Mesodermal cell (in vitro differentiated cells): ENCODE results near the gene PIP5K1C.

Experiments
- H3K27ac ChIP-seq: 2 replicates; pipeline ENCODE4 v1.7.0; 2013; ENCODE audit warnings: mild to moderate bottlenecking, low read depth, low read length, moderate library complexity; ENCODE audit not compliant: severe bottlenecking
- H3K36me3 ChIP-seq: 2 replicates; pipeline ENCODE4 v1.7.1; 2013; ENCODE audit warnings: mild to moderate bottlenecking, low read length, moderate library complexity; ENCODE audit not compliant: control insufficient read depth, insufficient read depth
- H3K4me1 ChIP-seq: one replicate; pipeline ENCODE4 v1.7.1; 2013; ENCODE audit warnings: mild to moderate bottlenecking, low read length; ENCODE audit not compliant: insufficient read depth, control insufficient read depth, poor library complexity, severe bottlenecking
- H3K4me3 ChIP-seq: 2 replicates; pipeline ENCODE4 v1.7.0; 2013; ENCODE audit warnings: low read length, control low read depth, mild to moderate bottlenecking; ENCODE audit not compliant: insufficient read depth, poor library complexity, severe bottlenecking; ENCODE audit errors: extremely low read depth
- H3K9me3 ChIP-seq: 2 replicates; pipeline ENCODE4 v1.7.1; 2013; ENCODE audit warnings: mild to moderate bottlenecking, low read length, moderate library complexity; ENCODE audit not compliant: control insufficient read depth
- WGBS, 2 experiments: methylation state at CpG; one replicate each; pipeline ENCODE4 v1.1.5; 2013; ENCODE audit warnings: missing lambda C conversion rate in 2 of 2; ENCODE audit not compliant: insufficient coverage in 2 of 2; 5-methylcytosine and 5-hydroxymethylcytosine counted together

Gene PIP5K1C

GRCh38 chr19:3611841-3612240 lies 88.4 kb downstream of the PIP5K1C start:
- no peaks in the 10 kb centered on the region for H3K9me3 ChIP-seq
- H3K4me1 ChIP-seq, result peaks cover 18% of the 10 kb centered on the region
- peaks cover 39% of the 10 kb centered on the region for H3K36me3 ChIP-seq
- 95 to 96% methylated on average over 36 of the region's 36 CpGs for WGBS, 2 experiments
- H3K4me3 ChIP-seq, result no peak overlapping the region
- no peak overlapping the region for H3K27ac ChIP-seq

GRCh38 chr19:3610745-3611717 lies 89.2 kb downstream of the PIP5K1C start:
- Histone ChIP-seq H3K36me3 (peaks cover 39% of the 10 kb centered on the region), H3K9me3 (no peaks in the 10 kb centered on the region), H3K4me1 (peaks cover 18% of the 10 kb centered on the region), H3K27ac (no peak overlapping the region), H3K4me3 (no peak overlapping the region)
- WGBS, 2 experiments, result 93 to 95% methylated on average over 27 to 35 of the region's 41 CpGs

GRCh38 chr19:3609779-3610719 lies 90.2 kb downstream of the PIP5K1C start:
- H3K4me3 ChIP-seq, result no peak overlapping the region
- no peak overlapping the region for H3K27ac ChIP-seq
- no peaks in the 10 kb centered on the region for H3K9me3 ChIP-seq
- H3K4me1 ChIP-seq, result peaks cover 18% of the 10 kb centered on the region
- H3K36me3 ChIP-seq, result peaks cover 35% of the 10 kb centered on the region
- 94 to 96% methylated on average over 18 to 21 of the region's 24 CpGs for WGBS, 2 experiments

- H3K9me3 ChIP-seq, result no peaks in the 10 kb centered on the region
- H3K27ac ChIP-seq, result no peak overlapping the region
- peaks cover 18% of the 10 kb centered on the region for H3K4me1 ChIP-seq
- peaks cover 31% of the 10 kb centered on the region for H3K36me3 ChIP-seq
- H3K4me3 ChIP-seq, result no peak overlapping the region
- WGBS, 2 experiments, result 89 to 91% methylated on average over 15 to 16 of the region's 21 CpGs
These were observed 91.4 kb downstream of the PIP5K1C start for GRCh38 chr19:3608750-3609322.

GRCh38 chr19:3608079-3608641 lies 92.1 kb downstream of the PIP5K1C start:
- 50 to 79% methylated on average over 2 to 3 of the region's 3 CpGs for WGBS, 2 experiments
- Histone ChIP-seq H3K9me3 (no peaks in the 10 kb centered on the region), H3K4me1 (peaks cover 25% of the 10 kb centered on the region), H3K36me3 (peaks cover 31% of the 10 kb centered on the region), H3K4me3 (no peak overlapping the region), H3K27ac (peak overlapping the region; percentile 82)

- Histone ChIP-seq H3K4me3 (peak overlapping the region; percentile 56), H3K27ac (peak overlapping the region; percentile 82)
- 10 to 14% methylated on average over 16 to 20 of the region's 22 CpGs for WGBS, 2 experiments
These were observed 92.8 kb downstream of the PIP5K1C start for GRCh38 chr19:3607303-3608078.

GRCh38 chr19:3606690-3607289 lies 93.5 kb downstream of the PIP5K1C start, which contains the start of gene TBXA2R:
Gene TBXA2R (minus strand): TSS chr19:3606875. CDS start chr19:3600634, 6,241 bp downstream.
- H3K4me3 ChIP-seq, result peak within 1 kb of the TSS; percentile 56
- H3K9me3 ChIP-seq, result no peaks in the 10 kb centered on the region
- peak within 1 kb of the TSS; percentile 82 for H3K27ac ChIP-seq
- peaks cover 19% of the 10 kb centered on the region for H3K36me3 ChIP-seq
- H3K4me1 ChIP-seq, result peaks cover 26% of the 10 kb centered on the region
- WGBS, 2 experiments, result 3 to 8% methylated on average over 42 to 44 of the region's 46 CpGs

More at GRCh38 chr19:3607303-3608078, 92.8 kb downstream of the PIP5K1C start:
- H3K36me3 ChIP-seq, result peaks cover 26% of the 10 kb centered on the region
- peaks cover 26% of the 10 kb centered on the region for H3K4me1 ChIP-seq
- H3K9me3 ChIP-seq, result no peaks in the 10 kb centered on the region

GRCh38 chr19:3606174-3606689 lies 94.0 kb downstream of the PIP5K1C start:
- no peak overlapping the region for H3K27ac ChIP-seq
- WGBS, 2 experiments, result 12 to 16% methylated on average over 31 of the region's 35 CpGs
- no peaks in the 10 kb centered on the region for H3K9me3 ChIP-seq
- H3K36me3 ChIP-seq, result peaks cover 16% of the 10 kb centered on the region
- H3K4me1 ChIP-seq, result peaks cover 26% of the 10 kb centered on the region
- peak overlapping the region; percentile 56 for H3K4me3 ChIP-seq

GRCh38 chr19:3605770-3606169 lies 94.5 kb downstream of the PIP5K1C start:
- WGBS, 2 experiments, result 79 to 90% methylated on average over 4 to 5 of the region's 5 CpGs

More at GRCh38 chr19:3605770-3606169, 94.5 kb downstream of the PIP5K1C start:
- H3K36me3 ChIP-seq, result peaks cover 12% of the 10 kb centered on the region
- no peaks in the 10 kb centered on the region for H3K9me3 ChIP-seq
- H3K27ac ChIP-seq, result no peak overlapping the region
- peaks cover 26% of the 10 kb centered on the region for H3K4me1 ChIP-seq
- H3K4me3 ChIP-seq, result peak overlapping the region; percentile 56
